SU-DHL-6 (cell line): ENCODE data around the gene NRG3.

Experiments
- EZH2phosphoT487 ChIP-seq: fragments of 200-600 bp; sonication (generic), shearing (Covaris generic); conservative IDR thresholded peaks from 2 replicates; pipeline ENCODE4 v1.6.1; 2018; ENCODE audit warnings: mild to moderate bottlenecking, antibody characterized with exemption, low read length, moderate library complexity, mixed read lengths
- TF ChIP-seq, protein P1 (sequence below): fragments of 200-600 bp; sonication (generic); IDR thresholded peaks from one replicate; pipeline ENCODE4 v1.5.1; 2017; ENCODE audit warnings: antibody characterized with exemption, mild to moderate bottlenecking, low read length, moderate library complexity; ENCODE audit not compliant: insufficient read depth, poor library complexity, severe bottlenecking

- TF ChIP-seq, protein P1, sequence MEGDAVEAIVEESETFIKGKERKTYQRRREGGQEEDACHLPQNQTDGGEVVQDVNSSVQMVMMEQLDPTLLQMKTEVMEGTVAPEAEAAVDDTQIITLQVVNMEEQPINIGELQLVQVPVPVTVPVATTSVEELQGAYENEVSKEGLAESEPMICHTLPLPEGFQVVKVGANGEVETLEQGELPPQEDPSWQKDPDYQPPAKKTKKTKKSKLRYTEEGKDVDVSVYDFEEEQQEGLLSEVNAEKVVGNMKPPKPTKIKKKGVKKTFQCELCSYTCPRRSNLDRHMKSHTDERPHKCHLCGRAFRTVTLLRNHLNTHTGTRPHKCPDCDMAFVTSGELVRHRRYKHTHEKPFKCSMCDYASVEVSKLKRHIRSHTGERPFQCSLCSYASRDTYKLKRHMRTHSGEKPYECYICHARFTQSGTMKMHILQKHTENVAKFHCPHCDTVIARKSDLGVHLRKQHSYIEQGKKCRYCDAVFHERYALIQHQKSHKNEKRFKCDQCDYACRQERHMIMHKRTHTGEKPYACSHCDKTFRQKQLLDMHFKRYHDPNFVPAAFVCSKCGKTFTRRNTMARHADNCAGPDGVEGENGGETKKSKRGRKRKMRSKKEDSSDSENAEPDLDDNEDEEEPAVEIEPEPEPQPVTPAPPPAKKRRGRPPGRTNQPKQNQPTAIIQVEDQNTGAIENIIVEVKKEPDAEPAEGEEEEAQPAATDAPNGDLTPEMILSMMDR = no peak
- no peak for TF ChIP-seq EZH2phosphoT487
These were observed 938.9 kb downstream of the NRG3 start for GRCh38 chr10:82813856-82814255.
